WERI-Rb-1 (cell line): ENCODE data around the gene ADARB1.

Experiments
- DNase-seq: peaks from one replicate; pipeline ENCODE4 v3.0.0-alpha.2; 2020
- H3K27ac ChIP-seq: fragments of 250-450 bp; sonication (Bioruptor Pico); 2 replicates; pipeline ENCODE4 v1.5.1; 2020; ENCODE audit warnings: mild to moderate bottlenecking, moderate library complexity
- H3K27me3 ChIP-seq: fragments of 250-450 bp; sonication (Bioruptor Pico); 2 replicates; pipeline ENCODE4 v1.5.1; 2021; ENCODE audit warnings: mild to moderate bottlenecking, low read depth, moderate library complexity; ENCODE audit not compliant: insufficient read depth, severe bottlenecking
- H3K36me3 ChIP-seq: fragments of 250-450 bp; sonication (Bioruptor Pico); 2 replicates; pipeline ENCODE4 v1.5.1; 2020; ENCODE audit warnings: mild to moderate bottlenecking, moderate library complexity
- H3K4me3 ChIP-seq: 2 replicates; pipeline ENCODE4 v1.5.1; 2011; ENCODE audit warnings: low read depth, mild to moderate bottlenecking, control low read depth, low read length
- H3K9me3 ChIP-seq: fragments of 250-450 bp; sonication (Bioruptor Pico); 2 replicates; pipeline ENCODE4 v1.5.1; 2021; ENCODE audit warnings: mild to moderate bottlenecking, moderate library complexity; ENCODE audit not compliant: severe bottlenecking
- CTCF ChIP-seq: IDR thresholded peaks from 2 replicates; pipeline ENCODE4 v1.5.1; 2011; ENCODE audit warnings: low read depth, mild to moderate bottlenecking, control low read depth, inconsistent platforms, low read length

Gene ADARB1

DNA sequence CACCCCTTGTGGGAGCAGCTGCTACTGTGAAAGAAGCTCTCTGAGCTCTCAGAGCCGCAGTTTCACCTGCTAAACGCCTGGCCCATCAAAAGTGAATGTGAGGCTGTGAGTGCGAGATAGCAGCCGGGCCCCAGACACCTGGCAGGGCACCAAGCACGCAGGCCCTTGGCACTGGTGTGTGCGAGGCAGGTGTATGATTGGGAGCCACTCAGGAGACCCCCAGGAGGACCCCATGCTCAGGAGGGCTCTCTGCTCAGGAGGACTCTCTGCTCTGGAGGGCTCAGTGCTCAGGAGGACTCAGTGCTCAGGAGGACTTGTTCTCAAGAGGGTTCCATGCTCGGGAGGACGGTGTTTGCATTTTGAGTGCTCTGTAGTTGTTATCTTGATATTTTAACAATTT lies 14.3 kb upstream of the ADARB1 start:
- no peak overlapping the region for H3K4me3 ChIP-seq
- TF ChIP-seq CTCF, result no peak
- H3K9me3 ChIP-seq, result peaks cover 6% of the 10 kb centered on the region
- DNase-seq, result no peak
- H3K27ac ChIP-seq, result no peak overlapping the region
- no peaks in the 10 kb centered on the region for H3K36me3 ChIP-seq
- H3K27me3 ChIP-seq, result no peaks in the 10 kb centered on the region

- Histone ChIP-seq H3K36me3 (no peaks in the 10 kb centered on the region), H3K27me3 (no peaks in the 10 kb centered on the region), H3K27ac (no peak overlapping the region), H3K4me3 (no peak overlapping the region), H3K9me3 (peaks cover 6% of the 10 kb centered on the region)
- TF ChIP-seq CTCF, result no peak
- no peak for DNase-seq
Measured at GRCh38 chr21:45060675-45061311, 13.6 kb upstream of the ADARB1 start.

- peaks cover 6% of the 10 kb centered on the region for H3K9me3 ChIP-seq
- no peaks in the 10 kb centered on the region for H3K27me3 ChIP-seq
- H3K36me3 ChIP-seq, result no peaks in the 10 kb centered on the region
- DNase-seq, result no peak
- no peak for TF ChIP-seq CTCF
- no peak overlapping the region for H3K4me3 ChIP-seq
- no peak overlapping the region for H3K27ac ChIP-seq
Measured at GRCh38 chr21:45064091-45064490, 10.3 kb upstream of the ADARB1 start.

- no peaks in the 10 kb centered on the region for H3K27me3 ChIP-seq
- H3K9me3 ChIP-seq, result peaks cover 6% of the 10 kb centered on the region
- no peak for TF ChIP-seq CTCF
- no peaks in the 10 kb centered on the region for H3K36me3 ChIP-seq
- H3K4me3 ChIP-seq, result no peak overlapping the region
- no peak for DNase-seq
- no peak overlapping the region for H3K27ac ChIP-seq
Measured at GRCh38 chr21:45064618-45065399, 9.6 kb upstream of the ADARB1 start.

DNA sequence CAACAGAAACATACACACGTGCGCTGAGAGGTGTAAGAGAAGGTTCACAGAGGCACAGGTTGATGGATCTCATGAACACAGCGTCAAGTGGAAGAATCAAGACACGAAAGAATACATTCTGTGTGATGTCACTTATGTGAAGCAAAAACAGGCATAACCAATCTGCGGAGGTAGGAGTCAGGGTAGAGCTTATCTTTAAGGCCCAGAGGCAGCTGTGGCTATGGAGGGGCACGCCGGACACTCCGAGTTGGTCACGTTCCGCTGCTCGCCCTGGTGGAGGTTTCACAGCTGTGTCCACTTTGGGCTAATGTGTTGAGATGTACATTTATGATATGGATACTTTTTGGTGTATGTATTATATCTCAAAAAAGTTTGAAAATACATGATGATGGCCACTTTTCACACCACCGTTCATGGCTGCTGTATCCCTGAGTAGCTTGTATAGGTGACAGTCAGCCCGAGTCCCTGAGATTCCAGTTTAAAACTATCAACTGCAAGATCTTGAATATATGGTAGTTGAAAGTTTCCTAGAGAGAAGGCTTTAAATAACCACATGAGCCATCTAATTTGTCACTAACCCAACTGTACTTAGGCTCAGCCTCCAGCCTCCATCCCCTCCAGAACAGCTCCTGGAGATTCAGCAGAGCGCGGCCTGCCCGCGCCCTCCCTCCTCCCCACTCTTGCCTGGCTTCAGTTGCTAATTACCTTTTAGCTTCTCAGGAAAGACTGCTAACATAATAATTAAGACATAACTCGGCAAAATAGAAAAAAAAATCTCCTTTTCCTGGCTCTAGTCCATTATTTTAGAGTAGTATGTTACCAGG lies 6.7 kb upstream of the ADARB1 start:
- H3K36me3 ChIP-seq, result no peaks in the 10 kb centered on the region
- H3K27me3 ChIP-seq, result no peaks in the 10 kb centered on the region
- no peak overlapping the region for H3K27ac ChIP-seq
- peak overlapping the region; percentile 18 for H3K4me3 ChIP-seq
- DNase-seq, result peak; percentile 63
- TF ChIP-seq CTCF, result no peak
- H3K9me3 ChIP-seq, result peaks cover 6% of the 10 kb centered on the region
